Activated CD8-positive, alpha-beta memory T cell treated with anti-CD3 and anti-CD28 coated beads for 48 hours (primary cell): ENCODE measurements around the gene MIEN1.
"Not testable (repeated sequence)": the region's sequence is repeated elsewhere in the genome, so short reads cannot be mapped to it uniquely, and the experiment has no call there.

Experiments used
- DNase-seq, 3 experiments: peaks; one replicate each; pipeline ENCODE4 v3.0.0-alpha.2; 2020; ENCODE audit warnings: low read depth in 2 of 3, low spot score in 2 of 3

The MIEN1 gene

DNA sequence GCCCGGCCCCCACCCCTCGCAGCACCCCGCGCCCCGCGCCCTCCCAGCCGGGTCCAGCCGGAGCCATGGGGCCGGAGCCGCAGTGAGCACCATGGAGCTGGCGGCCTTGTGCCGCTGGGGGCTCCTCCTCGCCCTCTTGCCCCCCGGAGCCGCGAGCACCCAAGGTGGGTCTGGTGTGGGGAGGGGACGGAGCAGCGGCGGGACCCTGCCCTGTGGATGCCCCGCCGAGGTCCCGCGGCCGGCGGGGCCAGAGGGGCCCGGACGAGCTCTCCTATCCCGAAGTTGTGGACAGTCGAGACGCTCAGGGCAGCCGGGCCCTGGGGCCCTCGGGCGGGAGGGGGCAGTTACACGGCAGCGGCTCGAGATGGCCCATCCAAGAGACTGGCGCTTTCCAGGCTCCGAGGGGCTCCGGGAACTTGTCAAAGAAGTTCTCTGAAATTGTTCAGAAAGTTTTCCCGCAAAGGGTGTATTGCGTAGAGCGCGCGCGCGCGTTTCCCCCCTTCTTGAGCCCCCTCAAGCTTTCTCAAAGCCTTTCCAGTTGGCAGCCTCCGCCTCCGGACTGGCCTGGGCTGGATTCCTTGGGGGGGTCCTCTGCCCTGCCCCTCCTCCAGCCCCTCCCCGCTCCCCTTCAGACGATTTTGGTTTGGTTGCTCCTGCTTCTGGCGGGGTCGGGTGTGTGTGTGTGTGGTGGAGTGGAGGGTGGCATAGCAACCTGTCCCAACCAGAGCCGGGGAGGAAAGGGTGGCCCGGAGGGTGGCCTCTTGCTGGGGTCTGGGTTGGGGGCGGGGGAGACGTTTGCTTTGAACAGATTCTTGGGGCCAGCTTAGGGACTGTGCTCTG, 30.0 kb downstream of the MIEN1 start:
- no peak for DNase-seq

- no peak for DNase-seq
Measured at GRCh38 chr17:39699818-39700147, 30.5 kb downstream of the MIEN1 start, which contains the start of gene ERBB2. Gene ERBB2 (plus strand): TSS chr17:39700064. CDS start chr17:39700239, 175 bp downstream.

GRCh38 chr17:39699157-39699817, 31.0 kb downstream of the MIEN1 start:
- not testable (repeated sequence) for DNase-seq

DNA sequence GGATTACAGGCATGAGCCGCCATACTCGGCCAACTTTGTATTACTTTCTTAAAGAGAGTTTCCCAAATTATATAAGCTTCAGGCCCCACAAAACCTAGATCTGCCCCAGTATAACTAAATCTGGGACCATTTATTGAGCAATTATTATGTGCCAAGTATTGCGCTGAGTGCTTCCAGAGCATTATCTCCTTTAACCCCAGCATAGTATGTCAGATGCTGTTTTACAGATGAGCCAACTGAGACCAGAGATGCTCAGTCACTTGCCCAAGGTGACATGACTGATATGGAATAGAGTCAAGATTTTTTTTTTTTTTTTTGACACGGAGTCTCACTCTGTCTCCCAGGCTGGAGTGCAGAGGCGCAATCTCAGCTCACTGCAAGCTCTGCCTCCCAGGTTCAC, 32.4 kb downstream of the MIEN1 start:
- DNase-seq, result no peak

- DNase-seq, result no peak
Measured at GRCh38 chr17:39696731-39697130, 33.6 kb downstream of the MIEN1 start.

DNA sequence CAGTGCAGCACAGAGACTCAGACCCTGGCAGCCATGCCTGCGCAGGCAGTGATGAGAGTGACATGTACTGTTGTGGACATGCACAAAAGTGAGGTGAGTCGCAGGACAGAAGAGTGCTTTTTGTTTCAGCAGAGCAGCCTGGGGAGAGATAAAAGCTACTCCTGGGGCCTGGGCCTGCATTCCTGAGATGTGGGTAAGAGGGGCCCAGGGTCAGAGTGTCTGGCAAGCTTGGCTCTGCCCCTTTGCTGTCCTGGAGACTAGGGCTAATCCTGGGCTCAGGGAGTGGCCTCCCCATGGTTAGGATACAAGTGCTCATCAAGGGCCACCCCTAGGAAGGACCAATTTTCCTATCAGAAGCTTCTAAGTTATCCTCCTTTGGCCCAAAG, 35.2 kb downstream of the MIEN1 start:
- no peak for DNase-seq

GRCh38 chr17:39694593-39694992, 35.7 kb downstream of the MIEN1 start:
- no peak for DNase-seq

DNA sequence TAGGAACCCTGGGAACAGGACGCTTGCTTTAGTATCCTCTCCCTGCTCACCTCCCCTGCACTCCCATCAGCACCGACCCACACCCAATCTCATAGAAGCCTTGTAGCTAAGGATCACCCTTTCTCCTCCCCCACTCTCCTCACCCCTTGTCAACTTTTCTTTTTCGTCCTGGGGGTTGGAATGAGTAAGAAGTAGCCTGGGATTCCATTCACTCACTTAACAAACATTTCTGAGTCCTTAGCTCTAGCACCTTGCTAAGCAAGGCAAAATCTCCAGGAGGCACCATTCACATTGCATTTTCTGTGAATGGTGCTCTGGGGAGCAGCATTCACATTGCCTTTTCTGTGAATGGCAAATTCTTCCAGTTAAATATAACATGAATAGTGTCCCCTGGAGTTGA, 41.4 kb downstream of the MIEN1 start:
- DNase-seq, result no peak

DNA sequence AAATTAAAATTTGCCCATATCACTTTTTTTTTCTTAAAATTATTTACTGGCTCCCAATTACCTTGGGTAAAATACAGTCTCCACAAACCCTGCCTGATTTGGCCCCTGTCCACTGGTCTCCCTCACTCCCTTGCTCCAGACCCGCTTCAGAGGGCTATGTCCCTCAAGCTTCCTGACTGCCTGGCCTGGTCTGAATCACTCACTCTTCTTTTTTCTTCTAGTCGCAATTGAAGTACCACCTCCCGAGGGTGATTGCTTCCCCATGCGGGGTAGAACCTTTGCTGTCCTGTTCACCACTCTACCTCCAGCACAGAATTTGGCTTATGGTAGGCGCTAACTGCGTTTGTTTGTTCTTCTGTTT, 41.9 kb downstream of the MIEN1 start:
- DNase-seq, result no peak

DNA sequence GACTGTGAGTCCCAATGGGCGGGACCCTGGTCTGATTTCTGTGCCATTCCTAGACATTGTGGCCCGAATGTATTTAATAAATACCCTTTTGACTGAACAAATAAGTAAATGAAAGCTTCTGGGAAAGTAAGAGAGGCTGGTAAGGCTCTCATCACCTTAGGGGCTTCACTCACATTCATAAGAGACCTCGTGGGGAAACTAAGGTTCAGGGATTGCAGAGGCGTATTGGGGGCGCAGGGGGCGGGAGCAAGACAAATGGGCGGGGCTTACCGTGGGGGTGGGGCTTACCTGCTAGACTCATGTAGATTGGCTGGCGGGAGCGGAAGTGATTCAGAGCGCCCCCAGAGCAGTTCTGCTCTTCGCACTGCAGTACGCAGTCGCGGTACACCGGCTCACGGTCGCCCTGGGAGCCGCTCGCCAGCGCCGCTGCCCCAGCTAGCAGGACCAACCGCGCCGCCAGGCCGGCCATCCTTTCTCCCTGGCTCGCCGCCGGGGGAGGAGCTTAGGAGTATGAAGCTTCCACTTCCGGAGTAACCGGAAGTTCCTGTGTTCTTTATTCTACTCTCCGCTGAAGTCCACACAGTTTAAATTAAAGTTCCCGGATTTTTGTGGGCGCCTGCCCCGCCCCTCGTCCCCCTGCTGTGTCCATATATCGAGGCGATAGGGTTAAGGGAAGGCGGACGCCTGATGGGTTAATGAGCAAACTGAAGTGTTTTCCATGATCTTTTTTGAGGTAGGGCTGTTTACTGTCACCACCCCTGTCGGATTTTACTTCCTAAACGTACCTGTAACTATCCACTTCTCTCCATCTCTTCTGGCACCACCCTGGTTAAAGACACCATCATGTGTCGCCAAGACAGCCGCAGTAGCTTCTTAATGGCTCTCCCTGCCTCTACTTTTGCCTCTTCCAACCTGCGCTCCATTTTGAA, 42.5 kb downstream of the MIEN1 start, which contains the start of gene PGAP3:
Gene PGAP3, minus strand, starts transcription at position 512 of the 929 bp plus-strand sequence. Its CDS starts 43 bp downstream, at position 469.
- peak; percentile 80 to 88 (median 82) for DNase-seq

GRCh38 chr17:39687101-39687545, 43.2 kb downstream of the MIEN1 start:
- DNase-seq, result no peak

- no peak for DNase-seq
Measured at GRCh38 chr17:39684369-39685192, 45.8 kb downstream of the MIEN1 start.

DNA sequence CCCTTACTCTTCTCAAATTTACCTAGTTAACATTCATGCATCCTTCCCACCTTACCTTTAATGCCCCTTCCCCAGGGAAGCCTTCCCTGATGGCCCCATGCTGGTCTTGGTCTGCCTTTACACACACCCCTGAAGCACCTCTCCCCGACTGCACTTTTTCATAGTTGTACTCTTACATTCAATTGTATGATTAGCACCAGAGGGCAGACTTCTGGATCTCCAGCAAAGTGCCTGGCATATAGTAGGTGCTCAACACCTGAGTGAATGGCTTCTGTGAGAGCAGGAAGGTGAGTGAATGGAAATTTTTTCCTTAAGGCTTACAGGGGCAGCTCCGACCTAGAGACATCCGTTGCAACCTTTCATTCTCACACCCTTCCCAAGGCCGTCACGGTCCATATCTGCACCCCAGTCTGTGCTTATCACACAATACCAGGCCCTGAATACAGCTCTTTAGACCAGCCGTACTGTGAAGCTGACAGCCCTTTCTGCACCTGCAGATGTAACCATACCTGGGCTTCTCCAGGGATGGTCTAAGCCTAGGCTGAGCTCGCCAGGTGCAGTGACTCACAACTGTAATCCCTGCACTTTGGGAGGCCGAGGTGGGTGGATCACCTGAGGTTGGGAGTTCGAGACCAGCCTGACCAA, 46.9 kb downstream of the MIEN1 start:
- no peak for DNase-seq

DNA sequence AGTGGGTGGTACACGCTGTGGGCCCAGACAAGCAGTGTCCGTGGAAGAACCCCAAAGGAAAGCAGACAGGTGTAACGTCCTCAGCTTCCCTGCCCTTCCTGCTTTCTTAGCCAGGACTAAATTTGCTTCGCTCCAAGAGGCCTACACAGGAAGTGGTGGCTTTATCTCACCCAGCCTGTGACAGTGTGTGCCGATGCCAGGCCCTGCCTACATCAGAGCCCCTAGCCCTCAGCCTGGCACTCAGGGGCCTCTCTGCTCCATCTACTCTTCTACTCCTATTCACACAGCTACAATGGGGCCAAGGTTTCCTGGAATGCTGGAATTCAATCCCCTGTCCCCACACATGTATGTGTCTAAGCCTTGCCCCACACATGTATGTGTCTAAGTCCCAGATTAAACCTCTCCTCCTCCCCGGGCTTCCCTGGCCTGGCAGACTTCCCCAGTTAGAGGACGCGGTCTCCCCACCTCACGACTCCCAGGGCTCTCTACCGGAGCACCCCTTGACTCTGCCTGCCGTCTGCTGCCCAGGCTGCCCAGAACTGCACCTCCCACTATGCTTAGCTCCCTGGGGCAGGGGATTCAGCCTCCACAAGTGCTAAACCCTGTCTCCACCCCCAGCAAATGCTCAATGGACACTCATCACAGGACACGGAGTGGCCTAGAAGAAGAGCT, 50.7 kb downstream of the MIEN1 start:
- no peak for DNase-seq
